Liver (tissue), 9 donors: ENCODE measurements around the gene GPT2. TPM values are rescaled to one million over a fixed set of nuclear protein-coding genes. Genes with fewer than 3 reads are reported as not detected.

Experiments
- DNase-seq: peaks from one replicate; pipeline ENCODE4 v3.0.0-alpha.2; 2017; ENCODE audit warnings: low spot score
- H3K27ac ChIP-seq, 2 donors: one replicate each; pipeline ENCODE4 v1.7.0; 2013; ENCODE audit warnings: inconsistent platforms in 2 of 2, low read length in 2 of 2, control low read depth in 1 of 2, low read depth in 1 of 2, mild to moderate bottlenecking in 1 of 2
- H3K27me3 ChIP-seq, 4 donors: one replicate each; pipeline versions ENCODE4 v1.6.1 to v1.7.0; 2013; ENCODE audit warnings: low read length in 3 of 4, inconsistent platforms in 1 of 4, mild to moderate bottlenecking in 1 of 4, moderate library complexity in 1 of 4; ENCODE audit not compliant: control insufficient read depth in 4 of 4, insufficient read depth in 4 of 4
- H3K36me3 ChIP-seq, 4 donors: one replicate each; pipeline versions ENCODE4 v1.6.1 to v1.7.0; 2013; ENCODE audit warnings: low read length in 3 of 4, mild to moderate bottlenecking in 3 of 4, low read depth in 1 of 4, moderate library complexity in 1 of 4; ENCODE audit not compliant: control insufficient read depth in 4 of 4, insufficient read depth in 3 of 4
- H3K4me1 ChIP-seq, 4 donors: one replicate each; pipeline versions ENCODE4 v1.6.1 to v1.7.0; 2013; ENCODE audit warnings: low read length in 3 of 4, mild to moderate bottlenecking in 3 of 4, moderate library complexity in 1 of 4; ENCODE audit not compliant: control insufficient read depth in 4 of 4, insufficient read depth in 4 of 4
- H3K4me3 ChIP-seq, 3 donors: one replicate each; pipeline versions ENCODE4 v1.6.1 to v1.7.0; 2013; ENCODE audit warnings: low read length in 3 of 3, control low read depth in 1 of 3, low read depth in 1 of 3, mild to moderate bottlenecking in 1 of 3
- H3K9ac ChIP-seq, 2 donors: one replicate each; pipeline ENCODE4 v1.7.0; 2013; ENCODE audit warnings: low read length in 2 of 2, mild to moderate bottlenecking in 2 of 2, moderate library complexity in 2 of 2, control low read depth in 1 of 2, low read depth in 1 of 2
- H3K9me3 ChIP-seq, 4 donors: one replicate each; pipeline versions ENCODE4 v1.6.1 to v1.7.0; 2013; ENCODE audit warnings: low read length in 3 of 4; ENCODE audit not compliant: control insufficient read depth in 4 of 4
- ATF3 ChIP-seq: IDR thresholded peaks from 2 replicates; pipeline ENCODE4 v1.6.1; 2016; ENCODE audit warnings: antibody characterized with exemption
- CTCF ChIP-seq: fragments of 150-350 bp; IDR thresholded peaks from 2 replicates; pipeline ENCODE4 v1.5.1; 2017; ENCODE audit warnings: improper control_type of control experiment, low read depth, low read length; ENCODE audit not compliant: missing input control
- EGR1 ChIP-seq, 2 donors: IDR thresholded peaks; 2 replicates each; pipeline ENCODE4 v1.6.1; 2016 to 2018; ENCODE audit warnings: antibody characterized with exemption in 2 of 2, low read depth in 2 of 2
- FOXA1 ChIP-seq: IDR thresholded peaks from 2 replicates; pipeline ENCODE4 v1.6.1; 2016; ENCODE audit warnings: antibody characterized with exemption
- GABPA ChIP-seq, 2 donors: IDR thresholded peaks in 1 of 2; conservative IDR thresholded peaks in 1 of 2; 2 replicates each; pipeline ENCODE4 v1.6.1; 2016; ENCODE audit warnings: antibody characterized with exemption in 2 of 2, mild to moderate bottlenecking in 1 of 2, moderate library complexity in 1 of 2
- HNF4A ChIP-seq, 2 donors: conservative IDR thresholded peaks; 2 replicates each; pipeline ENCODE4 v1.6.1; 2016; ENCODE audit warnings: antibody characterized with exemption in 2 of 2, mild to moderate bottlenecking in 2 of 2
- JUND ChIP-seq, 2 donors: IDR thresholded peaks; 2 replicates each; pipeline ENCODE4 v1.6.1; 2016; ENCODE audit warnings: antibody characterized with exemption in 2 of 2
- MAX ChIP-seq: IDR thresholded peaks from 2 replicates; pipeline ENCODE4 v1.6.1; 2016; ENCODE audit warnings: antibody characterized with exemption
- NR2F2 ChIP-seq: IDR thresholded peaks from 2 replicates; pipeline ENCODE4 v1.6.1; 2016; ENCODE audit warnings: antibody characterized with exemption
- RAD21 ChIP-seq, 2 donors: IDR thresholded peaks; 2 replicates each; pipeline ENCODE4 v1.6.1; 2016; ENCODE audit warnings: antibody characterized with exemption in 2 of 2, mild to moderate bottlenecking in 2 of 2
- REST ChIP-seq: IDR thresholded peaks from 2 replicates; pipeline ENCODE4 v1.6.1; 2016; ENCODE audit warnings: antibody characterized with exemption, mild to moderate bottlenecking
- RXRA ChIP-seq, 2 donors: IDR thresholded peaks; 2 replicates each; pipeline ENCODE4 v1.6.1; 2017 to 2018; ENCODE audit warnings: antibody characterized with exemption in 2 of 2, mild to moderate bottlenecking in 1 of 2
- SP1 ChIP-seq: IDR thresholded peaks from 2 replicates; pipeline ENCODE4 v1.6.1; 2018; ENCODE audit warnings: antibody characterized with exemption, mild to moderate bottlenecking
- YY1 ChIP-seq: IDR thresholded peaks from 2 replicates; pipeline ENCODE4 v1.6.1; 2016; ENCODE audit warnings: antibody characterized with exemption, mild to moderate bottlenecking
- ZBTB33 ChIP-seq: IDR thresholded peaks from 2 replicates; pipeline ENCODE4 v1.6.1; 2016; ENCODE audit warnings: antibody characterized with exemption
- WGBS: extraction: QIAGEN DNeasy Blood & Tissue Kit; methylation state at CpG from one replicate; pipeline ENCODE4 v1.1.7; 2013; 5-methylcytosine and 5-hydroxymethylcytosine counted together
- polyA plus RNA-seq, 2 donors: library from polyadenylated mRNA; stranded (reverse) in 1 of 2; unstranded in 1 of 2; fragments of 200-250 nt in 1 of 2; fragments of >200 nt in 1 of 2; fragmentation: Nextera tagmentation in 1 of 2; extraction: Ambion mirVana in 1 of 2; gene quantifications; one replicate each; pipeline versions ENCODE4 v1.2.1 to v1.2.3, GENCODE V29; 2013 to 2015
- total RNA-seq, 2 donors: library from RNA; depleted of rRNA; stranded (reverse); fragments of >200 nt; gene quantifications; one replicate each; pipeline ENCODE4 v1.2.3, GENCODE V29; 2014
- donor health status: healthy.
- donor health status: healthy.
- donor health status: healthy.
- donor health status: healthy.
- donor health status: healthy.

GPT2 gene
- total and polyA plus RNA-seq, 4 donors, result 6.8 to 78.3 (median 47.0) TPM

- Histone ChIP-seq H3K4me3 (no peak overlapping the region), H3K27me3 (no peaks in the 10 kb centered on the region), H3K9me3 (no peaks in the 10 kb centered on the region), H3K4me1 (peaks cover 0 to 3% (median 0%) of the 10 kb centered on the region in 4 donors), H3K27ac (no peak overlapping the region), H3K36me3 (no peaks in the 10 kb centered on the region), H3K9ac (no peak overlapping the region)
- DNase-seq, result no peak
- TF ChIP-seq FOXA1 (no peak), CTCF (no peak), ZBTB33 (no peak), EGR1 (IDR thresholded peaks at IDR 0.05; ENCODE audit: low read depth in 2 of 2) (no peak), GABPA (IDR thresholded peaks at IDR 0.05 in 1 of 2, conservative IDR thresholded peaks at IDR 0.05 in 1 of 2) (no peak), MAX (no peak)
- 75% methylated on average over 3 of the region's 3 CpGs for WGBS
Observed at GRCh38 chr16:46852130-46852529, 32.0 kb upstream of the GPT2 start.

- Histone ChIP-seq H3K36me3 (no peaks in the 10 kb centered on the region), H3K9ac (no peak overlapping the region), H3K27ac (no peak overlapping the region), H3K4me3 (no peak overlapping the region), H3K9me3 (no peaks in the 10 kb centered on the region), H3K4me1 (peaks cover 0 to 3% (median 0%) of the 10 kb centered on the region in 4 donors), H3K27me3 (no peaks in the 10 kb centered on the region)
- peak; percentile 67 for DNase-seq
- 22% methylated on average over 5 of the region's 5 CpGs for WGBS
- TF ChIP-seq NR2F2 (no peak), REST (no peak), SP1 (no peak), YY1 (peak; percentile 44), HNF4A (conservative IDR thresholded peaks at IDR 0.05) (no peak), CTCF (peak; percentile 87), FOXA1 (no peak), EGR1 (IDR thresholded peaks at IDR 0.05; ENCODE audit: low read depth in 2 of 2) (no peak), ATF3 (no peak), GABPA (IDR thresholded peaks at IDR 0.05 in 1 of 2, conservative IDR thresholded peaks at IDR 0.05 in 1 of 2) (no peak), JUND (IDR thresholded peaks at IDR 0.05) (no peak), RXRA (IDR thresholded peaks at IDR 0.05) (peak in 1 of 2 donors; percentile 33), RAD21 (IDR thresholded peaks at IDR 0.05) (peak; percentile 98 to 99)
Observed at GRCh38 chr16:46853713-46854443, 30.3 kb upstream of the GPT2 start.
